Chondrocyte (in vitro differentiated cells): Measurements from ENCODE around the gene CAB39. TPM values are rescaled to one million over a fixed set of nuclear protein-coding genes. Genes with fewer than 3 reads are reported as not detected.

ENCODE experiments used
- DNase-seq: peaks from one replicate; pipeline ENCODE4 v3.0.0; 2021; ENCODE audit warnings: mixed read lengths, low spot score
- H3K27ac Mint-ChIP-seq: one replicate; pipeline ENCODE4 v1.8.0; 2021; ENCODE audit warnings: mild to moderate bottlenecking, moderate library complexity, mixed read lengths; ENCODE audit not compliant: unreplicated experiment
- H3K27me3 Mint-ChIP-seq: 2 replicates; pipeline ENCODE4 v1.8.0; 2021; ENCODE audit warnings: low read depth, mixed read lengths
- H3K36me3 Mint-ChIP-seq: 2 replicates; pipeline ENCODE4 v1.8.0; 2021; ENCODE audit warnings: low read depth, mixed read lengths
- H3K4me1 Mint-ChIP-seq: 2 replicates; pipeline ENCODE4 v1.8.0; 2021; ENCODE audit warnings: low read depth, mild to moderate bottlenecking, mixed read lengths
- H3K4me3 Mint-ChIP-seq: one replicate; pipeline ENCODE4 v1.8.0; 2021; ENCODE audit warnings: mild to moderate bottlenecking, moderate library complexity, mixed read lengths; ENCODE audit not compliant: unreplicated experiment
- H3K9me3 Mint-ChIP-seq: 2 replicates; pipeline ENCODE4 v1.8.0; 2021; ENCODE audit warnings: low read depth, mixed read lengths
- total RNA-seq: library from RNA; stranded (reverse); gene quantifications from 3 replicates; pipeline ENCODE4 v1.2.1, GENCODE V29; 2021
- TF ChIP-seq, protein P1 (sequence below): fragments of 200-600 bp; sonication (generic); IDR thresholded peaks from 2 replicates; pipeline ENCODE4 v1.5.0; 2021; ENCODE audit warnings: antibody characterized with exemption, mild to moderate bottlenecking, moderate library complexity

CAB39 gene
- total RNA-seq, 1 donor from 2014 or later = 33.4 TPM

DNA sequence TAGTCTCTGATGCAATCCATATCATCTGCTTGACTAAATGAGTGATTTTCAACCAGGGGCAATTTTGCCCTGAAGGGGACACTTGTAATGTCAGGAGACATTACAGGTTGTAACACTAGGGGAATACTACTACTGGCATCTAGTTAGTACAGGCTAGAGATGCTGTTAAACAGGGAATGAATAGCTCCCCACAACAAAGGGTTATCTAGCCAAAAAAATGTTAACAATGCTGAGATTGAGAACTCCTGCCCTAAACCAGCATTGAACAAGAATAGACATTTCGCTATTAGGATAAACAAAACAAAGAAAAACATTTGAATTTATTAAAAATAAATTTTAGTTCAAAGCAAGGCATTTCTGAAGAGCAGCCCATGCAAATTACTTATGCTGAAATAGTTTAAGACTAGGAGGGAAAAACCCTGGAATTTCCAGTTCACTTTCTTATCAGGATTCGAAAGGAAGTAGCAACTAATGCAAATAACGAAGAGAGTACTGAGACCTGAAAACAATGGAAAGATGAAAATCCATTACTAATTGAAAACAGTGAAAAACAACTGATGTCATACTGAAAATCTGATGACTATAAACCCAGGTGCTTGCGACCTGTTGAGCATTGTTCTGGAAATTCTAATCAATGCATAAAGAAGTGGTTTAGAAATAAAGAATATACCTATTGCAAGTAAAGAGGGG lies 53.1 kb downstream of the CAB39 start:
- no peak for DNase-seq
- H3K9me3 Mint-ChIP-seq = no peaks in the 10 kb centered on the region
- TF ChIP-seq, protein P1, sequence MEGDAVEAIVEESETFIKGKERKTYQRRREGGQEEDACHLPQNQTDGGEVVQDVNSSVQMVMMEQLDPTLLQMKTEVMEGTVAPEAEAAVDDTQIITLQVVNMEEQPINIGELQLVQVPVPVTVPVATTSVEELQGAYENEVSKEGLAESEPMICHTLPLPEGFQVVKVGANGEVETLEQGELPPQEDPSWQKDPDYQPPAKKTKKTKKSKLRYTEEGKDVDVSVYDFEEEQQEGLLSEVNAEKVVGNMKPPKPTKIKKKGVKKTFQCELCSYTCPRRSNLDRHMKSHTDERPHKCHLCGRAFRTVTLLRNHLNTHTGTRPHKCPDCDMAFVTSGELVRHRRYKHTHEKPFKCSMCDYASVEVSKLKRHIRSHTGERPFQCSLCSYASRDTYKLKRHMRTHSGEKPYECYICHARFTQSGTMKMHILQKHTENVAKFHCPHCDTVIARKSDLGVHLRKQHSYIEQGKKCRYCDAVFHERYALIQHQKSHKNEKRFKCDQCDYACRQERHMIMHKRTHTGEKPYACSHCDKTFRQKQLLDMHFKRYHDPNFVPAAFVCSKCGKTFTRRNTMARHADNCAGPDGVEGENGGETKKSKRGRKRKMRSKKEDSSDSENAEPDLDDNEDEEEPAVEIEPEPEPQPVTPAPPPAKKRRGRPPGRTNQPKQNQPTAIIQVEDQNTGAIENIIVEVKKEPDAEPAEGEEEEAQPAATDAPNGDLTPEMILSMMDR = no peak
- peaks cover 17% of the 10 kb centered on the region for H3K36me3 Mint-ChIP-seq
- H3K4me1 Mint-ChIP-seq = peaks cover 8% of the 10 kb centered on the region
- H3K4me3 Mint-ChIP-seq = no peak overlapping the region
- no peak overlapping the region for H3K27ac Mint-ChIP-seq
- H3K27me3 Mint-ChIP-seq = no peaks in the 10 kb centered on the region

DNA sequence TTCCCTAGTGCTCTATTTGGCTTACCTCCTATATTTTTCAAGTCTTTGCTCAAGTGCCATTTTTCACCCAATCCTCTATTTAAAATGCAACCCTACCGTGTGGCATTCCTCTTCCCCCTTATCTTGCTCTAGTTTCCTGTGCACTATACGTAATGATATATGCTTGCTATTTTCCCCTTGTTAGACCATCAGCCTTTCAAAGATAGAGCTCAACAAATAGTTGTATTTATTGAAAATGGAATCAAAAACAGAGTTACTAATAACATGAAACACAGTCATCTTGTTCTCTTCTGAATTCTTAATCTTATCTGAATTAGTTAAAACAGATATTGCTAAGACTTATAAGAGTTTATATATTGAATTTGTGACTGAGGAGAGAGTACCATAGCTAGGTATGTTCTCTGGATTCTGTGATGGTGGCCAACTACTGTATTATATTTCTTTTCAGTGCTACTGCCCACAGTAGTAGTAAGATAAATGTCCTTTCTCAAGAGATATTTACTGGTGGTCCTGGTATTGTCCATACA lies 55.3 kb downstream of the CAB39 start:
- Mint-ChIP-seq H3K27me3 (no peaks in the 10 kb centered on the region), H3K4me1 (peaks cover 11% of the 10 kb centered on the region), H3K4me3 (no peak overlapping the region), H3K36me3 (peaks cover 18% of the 10 kb centered on the region), H3K9me3 (peaks cover 11% of the 10 kb centered on the region), H3K27ac (no peak overlapping the region)
- no peak for DNase-seq
- TF ChIP-seq, protein P1 = no peak

DNA sequence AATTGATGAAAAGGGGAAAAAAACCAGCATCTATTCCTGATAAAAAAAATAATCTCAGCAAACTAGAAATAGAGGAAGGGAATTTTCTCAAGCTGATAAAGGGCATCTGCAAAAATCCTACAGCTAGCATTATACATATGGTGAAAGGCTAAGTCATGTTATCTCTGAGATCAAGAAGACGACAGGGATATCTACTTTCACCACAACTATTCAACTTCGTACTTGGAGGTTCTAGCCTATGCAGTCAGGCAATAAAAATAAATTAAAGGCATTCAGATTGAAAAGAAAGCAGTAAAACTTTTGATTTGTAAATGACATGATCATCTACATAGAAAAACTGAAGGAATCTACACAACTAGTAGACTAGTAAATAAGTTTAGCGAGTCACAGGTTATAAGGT lies 58.2 kb downstream of the CAB39 start:
- peaks cover 11% of the 10 kb centered on the region for H3K9me3 Mint-ChIP-seq
- DNase-seq = no peak
- no peak overlapping the region for H3K4me3 Mint-ChIP-seq
- H3K27ac Mint-ChIP-seq = no peak overlapping the region
- no peaks in the 10 kb centered on the region for H3K27me3 Mint-ChIP-seq
- TF ChIP-seq, protein P1 = no peak
- H3K4me1 Mint-ChIP-seq = peaks cover 33% of the 10 kb centered on the region
- H3K36me3 Mint-ChIP-seq = peaks cover 13% of the 10 kb centered on the region

DNA sequence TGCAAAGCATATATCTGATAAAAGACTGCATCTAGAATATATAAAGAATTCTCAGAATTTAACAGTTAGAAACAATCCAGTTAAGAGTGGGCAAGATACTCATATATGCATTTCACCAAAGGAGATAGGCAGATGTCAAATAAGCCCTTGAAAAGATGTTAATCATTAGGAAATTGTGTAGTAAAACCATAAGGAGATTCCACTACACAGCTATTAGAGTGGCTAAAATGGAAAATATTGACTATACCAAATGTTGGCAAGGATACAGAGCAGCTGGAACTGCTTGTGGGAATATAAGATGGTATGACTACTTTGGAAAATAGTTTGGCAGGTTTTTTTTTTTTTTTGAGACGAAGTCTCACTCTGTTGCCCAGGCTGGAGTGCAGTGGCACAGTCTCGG lies 59.5 kb downstream of the CAB39 start:
- H3K27me3 Mint-ChIP-seq = no peaks in the 10 kb centered on the region
- H3K4me1 Mint-ChIP-seq = peaks cover 35% of the 10 kb centered on the region
- DNase-seq = no peak
- peaks cover 11% of the 10 kb centered on the region for H3K36me3 Mint-ChIP-seq
- TF ChIP-seq, protein P1 = no peak
- no peak overlapping the region for H3K4me3 Mint-ChIP-seq
- H3K27ac Mint-ChIP-seq = no peak overlapping the region
- peaks cover 11% of the 10 kb centered on the region for H3K9me3 Mint-ChIP-seq

DNA sequence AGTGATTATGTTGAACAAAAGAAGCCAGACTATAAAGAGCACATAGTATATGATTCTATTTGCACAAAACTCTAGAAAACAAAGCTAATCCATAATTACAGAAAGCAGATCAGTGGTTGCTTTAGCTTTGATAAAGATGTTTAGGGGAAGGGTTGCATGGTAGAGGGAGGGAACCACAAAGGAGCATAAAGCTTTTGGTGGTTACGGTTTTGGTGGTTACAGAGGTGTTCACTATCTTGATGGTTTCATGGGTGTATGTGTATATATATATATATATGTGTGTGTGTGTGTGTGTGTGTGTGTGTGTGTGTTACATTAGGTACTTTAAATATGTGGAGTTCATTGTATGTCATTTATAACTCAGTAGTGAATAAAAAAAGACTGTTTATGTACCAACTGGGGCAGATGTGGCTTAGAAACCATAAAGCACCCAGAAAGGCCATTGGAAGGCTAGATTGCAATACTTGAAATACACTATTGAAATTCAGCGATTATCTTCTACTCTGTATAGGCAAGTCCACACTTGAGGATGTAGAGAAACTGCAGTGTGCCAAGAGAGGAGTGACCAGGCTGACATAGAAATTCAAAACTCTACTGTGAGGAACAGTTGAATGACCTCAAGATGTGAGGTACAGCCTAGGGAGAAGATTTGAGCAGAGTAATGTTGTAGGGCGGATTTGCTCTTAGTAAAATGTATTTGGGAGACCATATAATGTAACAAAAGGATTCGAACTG lies 60.6 kb downstream of the CAB39 start:
- TF ChIP-seq, protein P1 = no peak
- peaks cover 11% of the 10 kb centered on the region for H3K36me3 Mint-ChIP-seq
- peaks cover 37% of the 10 kb centered on the region for H3K4me1 Mint-ChIP-seq
- no peak overlapping the region for H3K27ac Mint-ChIP-seq
- no peaks in the 10 kb centered on the region for H3K27me3 Mint-ChIP-seq
- peaks cover 11% of the 10 kb centered on the region for H3K9me3 Mint-ChIP-seq
- DNase-seq = no peak
- no peak overlapping the region for H3K4me3 Mint-ChIP-seq
